PFSK-1 (cell line): ENCODE measurements around the gene DCAF11.

Experiments used
- FOXP2 ChIP-seq: optimal IDR thresholded peaks from 2 replicates; pipeline ENCODE3; 2011; ENCODE audit warnings: borderline replicate concordance, control low read depth, inconsistent platforms; ENCODE audit not compliant: insufficient read depth; ENCODE audit errors: extremely low read length, extremely low read depth
- POLR2AphosphoS5 ChIP-seq: IDR thresholded peaks from 2 replicates; pipeline ENCODE4 v1.6.1; 2012; ENCODE audit warnings: low read depth, mild to moderate bottlenecking, control low read depth, low read length, moderate library complexity
- TAF1 ChIP-seq: IDR thresholded peaks from 2 replicates; pipeline ENCODE4 v1.6.1; 2012; ENCODE audit warnings: low read length, control low read depth, borderline replicate concordance; ENCODE audit not compliant: insufficient read depth

DNA sequence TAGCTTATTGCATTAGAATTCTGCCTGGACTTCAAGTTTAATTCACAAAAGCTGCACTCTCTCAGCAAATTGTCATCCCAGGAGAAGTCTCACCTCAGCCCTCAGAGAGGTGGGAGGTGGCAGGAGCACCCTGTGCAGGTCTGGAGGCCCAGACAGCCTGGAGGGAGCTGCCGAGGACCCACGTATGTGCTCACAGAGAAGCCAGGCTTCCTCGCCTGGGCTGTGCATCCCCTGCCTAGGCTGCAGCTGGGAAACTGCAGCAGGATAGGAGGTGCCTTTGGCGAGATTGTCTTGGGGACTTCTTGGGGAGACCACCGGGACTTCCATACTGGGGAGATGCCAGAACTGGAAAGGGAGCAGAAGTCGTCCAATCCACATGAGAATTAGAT lies 34.4 kb upstream of the DCAF11 start:
- TF ChIP-seq POLR2AphosphoS5 (no peak), TAF1 (no peak), FOXP2 (no peak)
